Measurements from ENCODE around the gene MYOM1.
A peak's percentile ranks its signal among the peaks of the same experiment; 100 is the strongest.

Gene MYOM1

GRCh38 chr18:3151399-3152264, 68.1 kb downstream of the MYOM1 start:
- no peak overlapping the region; the same call in 1 of the 2 replicates for H3K27ac ChIP-seq
- peak; percentile 77 for TF ChIP-seq CTCF (conservative IDR thresholded peaks at IDR 0.05)

GRCh38 chr18:3150688-3151087, 69.1 kb downstream of the MYOM1 start:
- TF ChIP-seq CTCF (conservative IDR thresholded peaks at IDR 0.05), result no peak
- H3K27ac ChIP-seq, result no peak overlapping the region

GRCh38 chr18:3150274-3150673, 69.5 kb downstream of the MYOM1 start:
- no peak; the same call in 1 of the 2 replicates for TF ChIP-seq CTCF (conservative IDR thresholded peaks at IDR 0.05)
- H3K27ac ChIP-seq, result no peak overlapping the region

- no peak for TF ChIP-seq CTCF (conservative IDR thresholded peaks at IDR 0.05)
- H3K27ac ChIP-seq, result no peak overlapping the region; the same call in 1 of the 2 replicates
These were observed 70.7 kb downstream of the MYOM1 start for GRCh38 chr18:3148930-3149535.

- H3K27ac ChIP-seq, result no peak overlapping the region
- no peak for TF ChIP-seq CTCF (conservative IDR thresholded peaks at IDR 0.05)
These were observed 71.7 kb downstream of the MYOM1 start for GRCh38 chr18:3147935-3148554.

- H3K27ac ChIP-seq, result peak overlapping the region; percentile 26; the same call in 1 of the 2 replicates
- TF ChIP-seq CTCF (conservative IDR thresholded peaks at IDR 0.05), result no peak
These were observed 78.7 kb downstream of the MYOM1 start for GRCh38 chr18:3140986-3141639.

- no peak for TF ChIP-seq CTCF (conservative IDR thresholded peaks at IDR 0.05)
- peak overlapping the region; percentile 54 for H3K27ac ChIP-seq
These were observed 79.4 kb downstream of the MYOM1 start for GRCh38 chr18:3140342-3140741.
